ENCODE measurements around the gene FBXO36. TPM values are rescaled to one million over a fixed set of nuclear protein-coding genes. Genes with fewer than 3 reads are reported as not detected.

FBXO36 gene
- total RNA-seq, 6 experiments from 2014 or later, result 1.3 to 2.9 (median 2.4) TPM

DNA sequence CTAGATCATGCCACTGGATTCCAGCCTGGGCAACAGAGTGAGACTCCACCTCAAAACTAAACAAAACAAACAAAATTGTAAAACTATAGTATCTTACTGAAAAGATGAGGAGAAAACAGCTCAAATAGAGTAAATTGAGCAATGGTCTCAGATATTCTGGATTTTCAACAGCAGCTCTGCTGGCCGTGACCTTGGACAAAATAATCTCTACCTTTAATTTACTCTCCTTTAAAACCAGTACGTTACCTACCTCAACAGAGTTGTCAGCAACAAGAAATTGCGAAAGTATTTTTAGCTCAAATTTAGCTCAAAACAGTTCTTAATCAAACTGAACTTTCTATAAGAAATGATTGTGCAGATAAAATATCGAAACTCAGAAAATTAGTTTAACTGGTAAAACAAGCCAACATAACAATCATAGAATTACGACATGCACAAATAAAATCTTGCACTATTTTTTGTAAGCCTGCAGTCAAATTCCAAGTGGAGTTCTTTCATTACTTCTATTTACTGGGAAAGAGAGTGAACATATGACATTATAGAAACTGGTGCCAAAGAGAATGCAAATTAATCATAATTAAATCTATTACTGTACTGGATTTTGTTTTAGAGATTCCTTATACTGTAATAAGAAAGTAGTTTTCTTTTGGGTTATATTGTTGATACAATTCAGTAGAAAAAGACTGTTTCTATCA lies 41.3 kb upstream of the FBXO36 start:
- Mint-ChIP-seq H3K27me3 (ENCODE audit: insufficient read depth) (no peaks in the 10 kb centered on the region; the same call in 1 of the 2 replicates), H3K4me1 (ENCODE audit: low read depth) (peaks cover 9% of the 10 kb centered on the region; the same call in 1 of the 2 replicates), H3K9me3 (no peaks in the 10 kb centered on the region), H3K36me3 (ENCODE audit: low read depth) (peaks cover 6% of the 10 kb centered on the region), H3K27ac (no peak overlapping the region), H3K4me3 (no peak overlapping the region)
- DNase-seq, result no peak
- TF ChIP-seq, protein P1, sequence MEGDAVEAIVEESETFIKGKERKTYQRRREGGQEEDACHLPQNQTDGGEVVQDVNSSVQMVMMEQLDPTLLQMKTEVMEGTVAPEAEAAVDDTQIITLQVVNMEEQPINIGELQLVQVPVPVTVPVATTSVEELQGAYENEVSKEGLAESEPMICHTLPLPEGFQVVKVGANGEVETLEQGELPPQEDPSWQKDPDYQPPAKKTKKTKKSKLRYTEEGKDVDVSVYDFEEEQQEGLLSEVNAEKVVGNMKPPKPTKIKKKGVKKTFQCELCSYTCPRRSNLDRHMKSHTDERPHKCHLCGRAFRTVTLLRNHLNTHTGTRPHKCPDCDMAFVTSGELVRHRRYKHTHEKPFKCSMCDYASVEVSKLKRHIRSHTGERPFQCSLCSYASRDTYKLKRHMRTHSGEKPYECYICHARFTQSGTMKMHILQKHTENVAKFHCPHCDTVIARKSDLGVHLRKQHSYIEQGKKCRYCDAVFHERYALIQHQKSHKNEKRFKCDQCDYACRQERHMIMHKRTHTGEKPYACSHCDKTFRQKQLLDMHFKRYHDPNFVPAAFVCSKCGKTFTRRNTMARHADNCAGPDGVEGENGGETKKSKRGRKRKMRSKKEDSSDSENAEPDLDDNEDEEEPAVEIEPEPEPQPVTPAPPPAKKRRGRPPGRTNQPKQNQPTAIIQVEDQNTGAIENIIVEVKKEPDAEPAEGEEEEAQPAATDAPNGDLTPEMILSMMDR (IDR thresholded peaks at IDR 0.05), result no peak

DNA sequence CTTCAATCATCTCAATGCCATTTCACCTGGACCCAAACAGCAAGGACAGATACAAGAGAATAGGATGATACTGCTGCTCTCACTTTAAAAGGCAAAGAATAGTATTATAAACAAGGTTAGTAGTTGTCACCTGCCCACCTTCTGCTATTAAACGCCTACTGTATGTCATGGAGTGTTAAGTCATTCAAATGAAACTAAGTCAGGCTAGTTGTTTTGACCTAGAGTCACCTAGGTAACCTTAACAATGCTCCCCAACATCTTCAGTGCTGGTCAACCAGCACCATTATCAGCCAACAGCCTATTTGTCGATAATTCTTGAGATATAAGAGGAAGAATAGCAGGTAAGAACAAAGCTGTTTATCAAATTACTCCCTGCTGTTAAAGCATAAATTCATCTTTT lies 39.7 kb upstream of the FBXO36 start:
- no peaks in the 10 kb centered on the region for H3K27me3 Mint-ChIP-seq (ENCODE audit: insufficient read depth)
- H3K27ac Mint-ChIP-seq, result no peak overlapping the region

DNA sequence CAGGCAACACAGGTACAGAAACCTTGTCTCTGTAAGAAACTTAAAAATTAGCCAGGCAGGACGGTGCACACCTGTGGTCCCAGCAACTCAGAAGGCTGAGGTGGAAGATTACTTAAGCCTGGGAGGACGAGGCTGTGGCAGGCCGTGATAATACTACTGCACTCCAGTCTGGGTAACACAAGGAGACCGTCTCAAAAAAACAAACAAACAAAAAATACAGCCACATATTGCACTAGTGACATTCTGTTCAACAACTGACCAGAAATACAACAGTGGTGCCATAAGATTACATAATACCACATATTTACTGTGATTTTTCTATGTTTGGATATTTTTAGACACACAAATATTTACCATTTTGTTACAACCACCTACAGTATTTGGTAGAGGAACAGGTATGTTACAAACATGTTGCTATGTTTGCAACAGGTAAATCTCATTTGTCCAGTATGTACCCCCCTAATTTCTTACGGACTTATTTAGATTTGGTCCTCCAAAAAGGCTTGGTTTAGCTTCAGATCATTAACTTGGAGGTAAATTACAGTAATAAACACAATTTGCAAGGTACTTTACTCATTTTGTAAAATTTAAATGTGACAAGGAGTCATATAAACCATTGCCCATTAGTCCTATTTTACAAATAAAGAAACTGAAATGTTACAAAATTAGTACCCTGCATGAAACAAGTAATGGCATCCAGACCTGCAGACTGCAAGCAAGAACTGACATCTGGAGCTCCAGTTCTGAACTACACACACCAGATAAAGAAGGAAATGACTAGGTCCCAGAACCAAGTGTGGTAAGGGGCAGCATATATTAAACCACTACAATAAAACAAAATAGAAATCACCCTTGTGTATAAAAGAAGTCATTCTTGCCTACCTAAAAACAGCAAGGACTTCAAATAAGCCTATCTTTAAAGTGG lies 37.3 kb upstream of the FBXO36 start:
- H3K4me1 Mint-ChIP-seq (ENCODE audit: low read depth), result peaks cover 26% of the 10 kb centered on the region
- H3K27ac Mint-ChIP-seq, result no peak overlapping the region
- H3K27me3 Mint-ChIP-seq (ENCODE audit: insufficient read depth), result no peaks in the 10 kb centered on the region
- H3K36me3 Mint-ChIP-seq (ENCODE audit: low read depth), result no peaks in the 10 kb centered on the region
- DNase-seq, result no peak
- no peaks in the 10 kb centered on the region for H3K9me3 Mint-ChIP-seq
- H3K4me3 Mint-ChIP-seq, result no peak overlapping the region
- TF ChIP-seq, protein P1 (IDR thresholded peaks at IDR 0.05), result no peak

More for the DNA sequence above, 39.7 kb upstream of the FBXO36 start:
- Mint-ChIP-seq H3K36me3 (ENCODE audit: low read depth) (peaks cover 6% of the 10 kb centered on the region), H3K9me3 (no peaks in the 10 kb centered on the region), H3K4me1 (ENCODE audit: low read depth) (peaks cover 16% of the 10 kb centered on the region; the same call in 1 of the 2 replicates), H3K4me3 (no peak overlapping the region)
- no peak for DNase-seq
- TF ChIP-seq, protein P1 (IDR thresholded peaks at IDR 0.05), result no peak

DNA sequence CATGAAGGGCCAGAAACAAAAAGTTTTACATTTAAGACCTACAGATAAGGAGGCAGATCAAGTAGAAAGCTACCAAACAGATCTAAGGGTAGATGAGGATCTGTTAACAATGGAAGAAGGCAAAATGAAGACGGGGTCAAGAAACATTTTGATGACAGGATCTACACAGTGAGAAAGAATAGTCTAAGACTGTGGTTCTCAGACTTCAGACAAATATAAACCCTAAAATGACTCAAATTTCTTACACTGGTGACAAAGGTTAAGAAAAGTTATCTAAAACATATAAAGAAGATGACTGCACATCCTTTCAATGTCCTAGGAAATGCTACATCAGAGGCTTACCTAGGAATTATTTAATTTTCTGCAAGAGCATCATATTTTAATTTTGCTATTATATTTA lies 34.9 kb upstream of the FBXO36 start:
- Mint-ChIP-seq H3K4me1 (ENCODE audit: low read depth) (peaks cover 32% of the 10 kb centered on the region), H3K4me3 (no peak overlapping the region), H3K36me3 (ENCODE audit: low read depth) (no peaks in the 10 kb centered on the region), H3K27ac (no peak overlapping the region), H3K9me3 (no peaks in the 10 kb centered on the region), H3K27me3 (ENCODE audit: insufficient read depth) (no peaks in the 10 kb centered on the region)
- DNase-seq, result no peak
- TF ChIP-seq, protein P1 (IDR thresholded peaks at IDR 0.05), result no peak

DNA sequence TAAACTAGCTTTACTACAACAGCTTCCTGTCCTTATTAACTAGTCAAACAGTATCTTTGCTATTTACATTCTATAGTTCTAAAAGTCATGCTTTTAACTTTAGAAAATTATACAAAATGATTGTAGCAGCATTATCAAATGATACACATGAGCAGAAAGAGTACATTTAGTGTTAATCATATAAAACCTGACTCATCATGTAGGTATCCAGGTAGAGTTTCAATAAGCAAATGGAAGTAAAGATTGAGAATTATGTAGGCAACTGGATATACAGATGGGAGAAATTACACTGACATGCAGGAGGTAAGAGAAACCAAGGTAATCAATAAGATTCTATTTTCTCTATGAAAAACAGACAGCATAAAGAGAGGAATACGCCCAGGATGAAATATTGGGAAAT lies 34.3 kb upstream of the FBXO36 start:
- no peak for DNase-seq
- Mint-ChIP-seq H3K4me3 (no peak overlapping the region), H3K27ac (no peak overlapping the region), H3K27me3 (ENCODE audit: insufficient read depth) (no peaks in the 10 kb centered on the region), H3K36me3 (ENCODE audit: low read depth) (no peaks in the 10 kb centered on the region), H3K9me3 (no peaks in the 10 kb centered on the region), H3K4me1 (ENCODE audit: low read depth) (peaks cover 32% of the 10 kb centered on the region)
- TF ChIP-seq, protein P1 (IDR thresholded peaks at IDR 0.05), result no peak

All from HFFc6 (cell line).